H1 (cell line): ENCODE results near the gene ANK3. TPM values are rescaled to one million over a fixed set of nuclear protein-coding genes. Genes with fewer than 3 reads are reported as not detected.

ENCODE experiments used
- BRCA1 ChIP-seq: IDR thresholded peaks from 2 replicates; pipeline ENCODE4 v1.6.1; 2012; ENCODE audit warnings: low read depth, low read length, improper control_type of control experiment
- CTCF ChIP-seq, 3 experiments: IDR thresholded peaks; 1 replicate in 2 of 3; 2 replicates in 1 of 3; pipeline versions ENCODE4 v1.5.1 to v1.6.1; 2011; ENCODE audit warnings: low read length in 3 of 3, mild to moderate bottlenecking in 3 of 3, inconsistent platforms in 2 of 3, low read depth in 1 of 3, moderate library complexity in 1 of 3; ENCODE audit not compliant: insufficient read depth in 1 of 3; ENCODE audit errors: control extremely low read depth in 1 of 3
- RBBP5 ChIP-seq: IDR thresholded peaks from 2 replicates; pipeline ENCODE4 v1.7.1; 2012; ENCODE audit warnings: low read depth, mild to moderate bottlenecking, inconsistent platforms, low read length, moderate library complexity, borderline replicate concordance
- SP1 ChIP-seq: IDR thresholded peaks from 2 replicates; pipeline ENCODE4 v1.6.1; 2011; ENCODE audit warnings: low read depth, low read length
- SRF ChIP-seq: IDR thresholded peaks from 2 replicates; pipeline ENCODE4 v1.6.1; 2011; ENCODE audit warnings: mild to moderate bottlenecking, low read depth, low read length, moderate library complexity
- polyA plus RNA-seq, 7 experiments: library from polyadenylated mRNA; depleted of rRNA in 3 of 7; stranded (reverse) in 5 of 7; unstranded in 2 of 7; fragments of >200 nt in 5 of 7; fragments of 200-250 nt in 2 of 7; gene quantifications; 1 replicate in 5 of 7; 2 replicates in 1 of 7; 4 replicates in 1 of 7; pipeline versions ENCODE4 v1.2.1 to v1.2.3, GENCODE V29; 2011 to 2013; ENCODE audit warnings: missing spikeins in 2 of 7, mixed read lengths in 2 of 7
- total RNA-seq: library from RNA; stranded (reverse); fragmentation: NEBNext Ultra II Directional; extraction: Animal tissue kit (Norgen Biotek cat#: 25700); gene quantifications from 2 replicates; pipeline ENCODE4 v1.2.1, GENCODE V29; 2021

Gene ANK3
- total and polyA plus RNA-seq, 2 of the 8 experiments (the other 6 are each of a cell fraction or from before 2014, with no cell fraction given), result 18.1 to 67.9 TPM

DNA sequence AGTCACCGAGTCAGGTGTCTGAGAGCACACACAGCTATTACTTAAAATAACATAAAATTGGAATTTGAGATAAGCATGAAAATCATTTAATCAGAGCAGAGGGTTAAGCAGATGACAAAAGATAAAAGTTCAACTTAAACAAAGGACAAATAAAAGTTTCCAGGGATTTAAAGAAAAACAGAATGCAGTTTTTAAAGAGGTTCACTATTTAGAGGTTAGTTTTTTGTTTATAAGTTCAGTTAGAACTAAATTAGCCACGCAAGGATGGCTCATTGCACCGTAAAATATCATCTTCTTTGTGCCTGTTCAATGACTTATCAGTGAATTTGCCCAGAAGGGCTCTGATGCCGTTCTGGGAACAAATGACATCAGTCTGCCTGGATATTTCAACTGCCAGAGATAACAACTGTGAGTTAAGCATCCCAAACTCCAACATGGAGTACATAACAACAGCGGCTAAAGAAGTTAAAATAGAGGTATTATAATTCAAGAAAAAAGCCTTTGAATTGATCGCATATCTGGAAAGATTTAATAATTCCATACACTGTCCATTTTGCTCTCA, 107.8 kb downstream of the ANK3 start (continued):
- TF ChIP-seq CTCF (IDR thresholded peaks at IDR 0.05; ENCODE audit: control extremely low read depth in 1 of 3, insufficient read depth in 1 of 3, low read depth in 1 of 3, low read length in 3 of 3) (no peak), SP1 (no peak), SRF (no peak), BRCA1 (no peak), RBBP5 (no peak)
